SU-DHL-6 (cell line): ENCODE measurements around the gene SMG7.

Source experiments
- H2AFZ ChIP-seq: fragments of 200-600 bp; sonication (generic); 2 replicates; pipeline ENCODE4 v1.6.1; 2014; ENCODE audit warnings: low read depth, mild to moderate bottlenecking, moderate library complexity, mixed read lengths, antibody characterized with exemption, low read length; ENCODE audit not compliant: severe bottlenecking
- H3F3A ChIP-seq: fragments of 200-600 bp; shearing (Covaris generic); 2 replicates; pipeline ENCODE4 v1.6.0; 2016; ENCODE audit warnings: antibody characterized with exemption, mild to moderate bottlenecking; ENCODE audit not compliant: insufficient read depth
- H3K27ac ChIP-seq: fragments of 200-600 bp; sonication (generic); 2 replicates; pipeline ENCODE4 v1.5.1; 2016; ENCODE audit warnings: low read depth, mild to moderate bottlenecking, low read length, moderate library complexity, mixed read lengths
- H3K27me3 ChIP-seq: fragments of 200-600 bp; sonication (generic), shearing (Covaris generic); 2 replicates; pipeline ENCODE4 v1.6.0; 2014; ENCODE audit warnings: mild to moderate bottlenecking, low read length
- H3K36me3 ChIP-seq: fragments of 200-600 bp; sonication (generic); 2 replicates; pipeline ENCODE4 v1.6.1; 2014; ENCODE audit warnings: mild to moderate bottlenecking, low read length, mixed read lengths
- H3K4me2 ChIP-seq: fragments of 300-600, 200-600 bp; shearing (Covaris generic), sonication (generic); 2 replicates; pipeline ENCODE4 v1.6.0; 2014; ENCODE audit warnings: low read length, low read depth, mild to moderate bottlenecking; ENCODE audit not compliant: poor library complexity, severe bottlenecking
- H3K4me3 ChIP-seq: fragments of 200-600 bp; sonication (generic); 2 replicates; pipeline ENCODE4 v1.5.1; 2014; ENCODE audit warnings: antibody characterized with exemption, low read length, mild to moderate bottlenecking, mixed read lengths; ENCODE audit not compliant: insufficient read depth, poor library complexity, severe bottlenecking
- H3K79me2 ChIP-seq: fragments of 200-600 bp; sonication (generic); 2 replicates; pipeline ENCODE4 v1.6.1; 2014; ENCODE audit warnings: mild to moderate bottlenecking, low read length, moderate library complexity; ENCODE audit not compliant: insufficient read depth
- H3K9ac ChIP-seq: fragments of 200-600 bp; sonication (generic); 2 replicates; pipeline ENCODE4 v1.7.0; 2014; ENCODE audit warnings: mild to moderate bottlenecking, low read length
- H3K9me2 ChIP-seq: fragments of 200-600 bp; sonication (generic); replicated peaks from 2 replicates; pipeline ENCODE4 v1.6.1; 2014; ENCODE audit warnings: low read length; ENCODE audit not compliant: insufficient read depth
- H3K9me3 ChIP-seq: fragments of 200-600 bp; sonication (generic); 2 replicates; pipeline ENCODE4 v1.6.1; 2014; ENCODE audit warnings: low read length, mixed read lengths; ENCODE audit not compliant: insufficient read depth
- H4K20me1 ChIP-seq: fragments of 200-600 bp; sonication (generic); 2 replicates; pipeline ENCODE4 v1.6.1; 2014; ENCODE audit warnings: low read depth, mild to moderate bottlenecking, antibody characterized with exemption, low read length, moderate library complexity, mixed read lengths
- CTCF ChIP-seq: fragments of 200-600 bp; sonication (generic); IDR thresholded peaks from one replicate; pipeline ENCODE4 v1.5.1; 2017; ENCODE audit warnings: antibody characterized with exemption, mild to moderate bottlenecking, low read length, moderate library complexity; ENCODE audit not compliant: insufficient read depth, poor library complexity, severe bottlenecking
- EZH2phosphoT487 ChIP-seq: fragments of 200-600 bp; sonication (generic), shearing (Covaris generic); conservative IDR thresholded peaks from 2 replicates; pipeline ENCODE4 v1.6.1; 2018; ENCODE audit warnings: mild to moderate bottlenecking, antibody characterized with exemption, low read length, moderate library complexity, mixed read lengths

Gene SMG7

DNA sequence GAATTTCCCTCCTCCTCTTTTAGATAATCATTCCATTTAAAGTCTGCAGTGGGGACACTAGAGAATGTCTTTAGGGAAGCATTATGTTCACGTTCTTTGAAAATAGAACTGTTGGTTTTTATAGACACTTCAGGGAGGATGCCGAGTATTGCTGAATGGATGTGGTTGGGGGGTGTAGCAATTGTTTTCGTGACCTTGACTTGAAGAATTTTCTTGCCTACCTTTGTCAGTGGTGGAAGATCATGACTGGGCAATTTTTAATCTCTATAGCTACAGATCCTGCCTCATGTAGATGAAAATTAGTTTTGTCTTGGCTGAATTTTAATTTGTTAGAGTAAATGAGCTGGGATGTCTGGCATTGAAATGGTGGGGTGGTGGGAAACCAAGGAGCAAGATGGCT, 3.8 kb downstream of the SMG7 start:
- no peaks in the 10 kb centered on the region for H3K36me3 ChIP-seq
- H3F3A ChIP-seq: peaks cover 25% of the 10 kb centered on the region
- peak overlapping the region; percentile 12 for H3K4me2 ChIP-seq
- TF ChIP-seq CTCF (no peak), EZH2phosphoT487 (no peak)
- H3K9ac ChIP-seq: no peak overlapping the region
- H3K27me3 ChIP-seq: no peaks in the 10 kb centered on the region
- no peak overlapping the region for H2AFZ ChIP-seq
- H4K20me1 ChIP-seq: peaks cover 45% of the 10 kb centered on the region
- peaks cover 88% of the 10 kb centered on the region for H3K79me2 ChIP-seq
- H3K27ac ChIP-seq: no peak overlapping the region
- H3K4me3 ChIP-seq: no peak overlapping the region
- no peaks in the 10 kb centered on the region for H3K9me3 ChIP-seq
- no peaks in the 10 kb centered on the region for H3K9me2 ChIP-seq

GRCh38 chr1:183477986-183478781, 5.9 kb downstream of the SMG7 start:
- no peak overlapping the region for H3K9ac ChIP-seq
- peaks cover 100% of the 10 kb centered on the region for H3K79me2 ChIP-seq
- TF ChIP-seq EZH2phosphoT487 (no peak), CTCF (no peak)
- H3K27me3 ChIP-seq: no peaks in the 10 kb centered on the region
- peak overlapping the region; percentile 5 for H3K4me3 ChIP-seq
- H3K36me3 ChIP-seq: no peaks in the 10 kb centered on the region
- peaks cover 26% of the 10 kb centered on the region for H3F3A ChIP-seq
- no peaks in the 10 kb centered on the region for H3K9me2 ChIP-seq
- H3K27ac ChIP-seq: peak overlapping the region; percentile 49
- peaks cover 65% of the 10 kb centered on the region for H4K20me1 ChIP-seq
- H3K9me3 ChIP-seq: no peaks in the 10 kb centered on the region
- H2AFZ ChIP-seq: no peak overlapping the region
- H3K4me2 ChIP-seq: peak overlapping the region; percentile 51

- H3K9me3 ChIP-seq: no peaks in the 10 kb centered on the region
- peaks cover 19% of the 10 kb centered on the region for H3F3A ChIP-seq
- TF ChIP-seq CTCF (no peak), EZH2phosphoT487 (no peak)
- H3K4me2 ChIP-seq: peak overlapping the region; percentile 57
- H2AFZ ChIP-seq: no peak overlapping the region
- H3K9me2 ChIP-seq: no peaks in the 10 kb centered on the region
- H3K79me2 ChIP-seq: peaks cover 99% of the 10 kb centered on the region
- H3K9ac ChIP-seq: 0 out of 2 replicates have a peak overlapping the region, but pooled peaks have one; percentile 21
- no peaks in the 10 kb centered on the region for H3K27me3 ChIP-seq
- no peaks in the 10 kb centered on the region for H3K36me3 ChIP-seq
- H3K4me3 ChIP-seq: no peak overlapping the region
- H3K27ac ChIP-seq: peak overlapping the region; percentile 27; the same call in 1 of the 2 replicates
- peaks cover 76% of the 10 kb centered on the region for H4K20me1 ChIP-seq
Observed at GRCh38 chr1:183480971-183481441, 8.7 kb downstream of the SMG7 start.
